HG03045 (cell line): Measurements from ENCODE around the gene TBX4.

Experiments
- ATAC-seq: cut with Tn5 transposase; IDR thresholded peaks from one replicate; pipeline ENCODE4 v1.9.1; 2021; ENCODE audit warnings: mild to moderate bottlenecking, moderate library complexity; ENCODE audit not compliant: unreplicated experiment

Gene TBX4

DNA sequence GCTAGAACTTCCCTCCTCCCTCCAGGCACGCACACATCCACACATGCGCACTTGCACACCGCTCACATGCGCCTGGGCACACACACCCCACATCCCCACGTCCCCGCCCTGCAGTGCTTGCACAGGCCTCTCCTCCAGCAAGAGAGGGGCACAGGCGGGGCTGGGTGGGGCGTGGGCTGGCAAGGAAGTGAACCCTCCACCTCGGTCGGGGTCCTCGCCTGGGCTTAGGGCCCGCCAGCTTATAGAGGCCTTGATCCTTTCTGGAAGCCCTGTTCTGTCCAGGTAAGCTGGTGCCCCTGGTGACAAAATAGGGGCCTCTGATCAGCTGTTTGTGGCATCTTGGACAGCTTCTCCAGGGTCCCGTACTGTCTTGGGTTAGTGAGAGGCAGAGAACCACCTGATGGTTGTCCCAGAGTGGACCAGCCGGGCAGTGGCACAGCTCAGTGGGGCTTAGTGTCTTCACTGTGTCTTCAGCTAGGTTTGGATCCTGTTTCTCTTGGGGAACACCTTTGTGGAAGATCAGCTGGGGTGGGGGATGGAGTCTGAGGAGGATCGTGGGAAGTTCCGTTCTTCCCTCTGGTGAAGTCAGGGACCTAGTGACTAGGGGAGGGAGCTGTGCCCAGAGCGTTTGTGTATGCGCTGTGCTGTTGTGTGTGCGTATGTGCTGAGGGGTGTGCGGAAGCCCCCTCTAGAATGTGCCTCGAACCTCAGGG is 12.1 kb downstream of the TBX4 start:
- ATAC-seq, result no peak

DNA sequence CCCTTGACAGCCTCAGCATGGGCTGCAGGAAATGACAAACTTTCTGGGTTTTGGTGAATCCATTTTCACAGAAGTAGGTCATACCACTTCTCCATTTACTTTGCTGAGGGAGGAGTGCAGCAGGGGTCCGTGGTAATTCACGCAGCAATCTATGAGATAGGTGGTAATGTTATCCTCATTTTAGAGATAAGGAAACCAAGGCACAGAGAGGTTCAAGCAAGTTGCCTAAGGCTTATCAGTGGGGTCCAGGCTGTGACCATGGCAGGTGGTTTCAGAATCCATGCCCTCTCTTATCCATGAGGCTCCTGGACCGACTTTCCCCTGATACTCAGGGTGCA is 12.6 kb downstream of the TBX4 start:
- ATAC-seq, result no peak

DNA sequence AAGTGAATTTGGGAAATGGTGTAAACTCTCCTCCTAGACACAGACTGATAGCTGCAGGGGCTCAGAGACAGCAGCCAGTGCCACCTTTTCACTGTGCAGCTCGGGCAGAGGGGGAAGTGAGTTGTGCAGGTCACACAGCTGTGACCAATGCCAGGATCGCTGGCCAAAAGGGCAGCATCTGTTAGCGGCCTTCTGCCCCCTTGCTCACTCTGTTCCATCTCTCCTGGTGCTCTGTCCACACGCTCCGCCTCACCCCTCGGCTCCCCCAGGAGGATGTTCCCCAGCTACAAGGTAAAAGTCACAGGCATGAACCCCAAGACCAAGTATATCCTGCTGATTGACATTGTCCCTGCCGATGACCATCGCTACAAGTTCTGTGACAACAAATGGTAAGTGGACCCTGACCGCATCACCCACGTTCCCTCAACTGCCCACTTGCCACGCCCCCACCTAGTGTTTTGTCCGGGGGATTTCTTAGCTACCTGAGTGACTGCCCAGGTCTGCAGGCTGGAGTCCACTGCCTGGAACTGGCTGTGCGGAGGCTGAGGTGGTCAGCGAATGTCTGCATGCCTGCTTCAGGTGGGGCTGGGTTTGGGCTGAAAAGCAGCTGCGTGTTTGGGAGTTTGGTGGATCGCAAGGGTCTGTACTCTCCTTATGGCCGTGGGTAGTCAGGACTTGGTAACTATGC is 13.5 kb downstream of the TBX4 start:
- ATAC-seq, result no peak

DNA sequence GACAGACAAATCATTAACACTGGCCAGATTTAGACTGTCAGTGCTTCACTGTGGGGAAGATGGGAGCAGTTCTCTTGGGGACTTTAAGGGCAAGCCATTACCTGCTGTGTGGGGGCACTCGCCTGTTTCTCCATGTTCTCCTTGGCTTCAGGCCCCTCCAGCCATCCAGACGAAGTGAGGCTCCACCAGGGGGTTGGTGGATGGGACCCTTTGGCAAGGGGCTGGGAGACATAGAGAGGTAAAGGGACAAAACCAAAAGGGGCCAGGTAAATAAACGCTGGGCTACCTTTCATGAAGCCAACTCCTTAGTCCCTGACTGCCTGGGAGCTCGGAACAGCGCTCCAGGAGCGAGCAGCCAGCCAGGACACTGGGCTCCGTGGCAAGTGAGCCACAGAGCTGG is 14.0 kb downstream of the TBX4 start:
- ATAC-seq, result no peak

DNA sequence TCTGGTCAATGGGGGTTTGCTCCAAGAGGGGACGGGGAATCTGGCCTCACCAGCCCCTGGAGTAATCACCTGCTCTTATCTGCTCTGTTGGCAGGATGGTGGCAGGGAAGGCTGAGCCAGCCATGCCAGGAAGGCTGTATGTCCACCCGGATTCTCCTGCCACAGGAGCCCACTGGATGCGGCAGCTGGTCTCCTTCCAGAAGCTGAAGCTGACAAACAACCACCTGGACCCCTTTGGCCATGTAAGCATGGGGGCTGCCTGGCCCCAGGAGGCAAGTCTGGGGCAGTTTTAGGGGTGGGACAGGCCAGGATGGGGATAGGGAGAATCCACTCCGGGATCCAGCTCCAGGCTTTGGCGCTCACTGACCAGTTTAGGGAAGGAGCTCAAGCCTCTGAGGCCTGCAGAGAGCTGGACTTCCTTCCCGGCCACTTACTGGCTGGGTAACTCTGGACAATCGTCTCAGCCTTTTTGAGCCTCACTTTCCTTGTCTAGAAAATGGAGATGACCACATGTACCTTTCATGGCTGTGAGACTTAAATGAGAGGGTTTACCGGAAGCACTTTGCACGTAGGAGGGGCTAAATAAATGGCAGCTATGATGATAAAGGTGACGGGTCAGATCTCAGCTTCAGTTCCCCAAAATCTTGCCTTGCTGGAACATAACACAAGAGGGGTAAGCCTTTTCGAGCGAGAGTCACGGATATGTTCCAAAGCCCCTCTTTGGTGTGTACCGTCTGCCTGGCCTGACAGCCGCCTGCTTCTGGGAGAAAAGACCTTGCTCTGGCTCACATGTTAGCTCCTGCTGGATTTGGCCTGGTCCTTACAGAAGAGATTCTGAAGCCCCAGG is 15.4 kb downstream of the TBX4 start:
- no peak for ATAC-seq

DNA sequence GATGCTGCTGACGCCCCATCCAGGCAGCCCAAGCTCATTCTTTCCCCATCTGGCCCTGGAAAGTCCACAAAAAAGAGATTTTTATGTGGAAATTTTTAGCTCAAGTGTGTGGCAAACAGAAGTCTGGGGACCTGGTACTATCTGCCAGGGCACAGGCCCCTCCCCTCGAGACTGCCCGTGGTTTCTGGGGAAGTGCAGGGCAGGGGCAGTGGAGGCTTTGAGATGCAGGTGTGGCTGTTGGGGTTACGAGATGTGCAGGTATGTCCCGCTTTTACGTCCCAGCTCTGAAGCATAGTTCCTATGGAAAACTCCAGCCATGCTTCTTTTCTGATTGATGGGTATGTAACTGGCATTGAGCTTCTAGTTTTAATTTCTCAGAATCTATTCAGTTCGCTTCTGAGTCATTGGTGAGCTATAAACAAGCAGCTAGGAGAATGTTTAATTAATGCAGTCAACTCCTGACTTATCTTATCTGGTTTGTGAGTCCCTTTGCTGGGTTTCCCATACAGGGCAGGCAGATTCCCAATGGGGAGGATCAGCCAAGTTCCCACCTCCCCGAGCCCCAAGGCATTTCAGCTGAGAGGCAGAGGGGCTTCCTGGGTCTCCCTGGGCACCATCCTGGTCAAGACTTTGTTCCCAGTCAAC is 16.2 kb downstream of the TBX4 start:
- no peak for ATAC-seq

DNA sequence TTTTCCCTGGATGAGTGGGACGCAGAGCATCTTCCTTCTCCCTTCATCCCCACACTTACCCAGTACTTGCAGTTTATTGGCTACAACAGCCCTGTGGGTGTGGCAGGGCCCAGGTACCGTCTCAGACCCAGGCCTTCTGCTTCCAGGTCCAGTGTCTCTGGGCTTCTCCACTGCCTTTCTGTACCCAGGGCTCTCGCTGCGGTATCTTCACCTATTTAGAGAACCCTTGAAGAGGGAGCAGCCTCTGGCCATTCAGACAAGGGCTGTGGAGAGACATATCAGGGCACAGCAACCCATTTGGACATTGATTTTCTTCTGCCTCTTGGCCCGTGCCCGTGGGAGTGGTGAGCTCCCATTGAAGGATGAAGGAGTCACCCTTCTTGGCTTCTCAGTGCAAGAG is 17.3 kb downstream of the TBX4 start:
- ATAC-seq, result no peak

DNA sequence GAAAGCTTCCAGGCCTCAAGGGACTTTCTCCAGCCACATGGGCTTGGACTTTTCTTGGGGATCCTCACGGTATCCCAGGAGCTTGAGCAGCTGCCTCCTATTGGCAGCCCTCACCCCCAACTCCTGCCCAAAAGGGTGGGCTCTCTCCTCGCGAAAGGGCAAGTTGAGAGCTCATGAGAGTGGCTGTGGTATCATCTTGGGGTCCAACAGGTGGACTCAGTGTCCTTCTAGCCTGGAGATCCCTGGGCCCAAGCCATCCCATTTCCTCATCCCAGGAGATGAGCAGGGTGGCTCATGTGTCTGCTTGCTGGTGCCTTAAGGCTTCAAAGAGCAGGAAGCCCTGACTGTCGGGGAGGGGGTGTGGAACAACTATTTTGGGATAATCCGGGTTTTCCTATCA is 17.7 kb downstream of the TBX4 start:
- no peak for ATAC-seq

DNA sequence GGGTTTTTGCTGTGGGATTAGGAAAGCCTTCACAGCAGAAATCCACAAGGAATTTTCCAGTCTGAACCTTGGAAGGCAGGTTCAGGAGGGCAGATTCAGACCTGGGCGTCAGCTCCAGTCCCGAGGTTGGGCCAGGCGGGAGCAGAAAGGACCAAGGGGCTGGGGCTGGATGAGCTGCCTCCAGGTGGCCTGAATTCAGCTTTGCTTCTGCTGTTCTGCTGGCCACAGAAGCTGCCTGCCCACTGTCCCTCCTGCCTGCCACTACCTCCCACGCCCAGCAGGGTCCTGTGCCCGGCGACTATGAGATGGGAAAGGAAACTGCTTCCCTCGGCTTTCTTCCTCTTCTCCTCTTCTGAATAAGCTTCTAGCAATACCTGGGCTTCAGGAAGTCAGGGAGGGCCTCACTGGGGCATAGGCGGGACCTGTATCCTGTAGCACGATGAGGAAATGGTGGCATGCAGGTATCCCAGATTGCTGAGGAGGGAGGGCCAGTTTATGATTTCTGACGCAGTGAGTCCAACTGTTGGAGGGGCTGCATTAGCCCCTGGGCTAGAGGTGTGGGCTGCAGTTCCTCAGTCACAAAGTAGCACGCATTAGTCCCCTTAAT is 18.4 kb downstream of the TBX4 start:
- no peak for ATAC-seq

DNA sequence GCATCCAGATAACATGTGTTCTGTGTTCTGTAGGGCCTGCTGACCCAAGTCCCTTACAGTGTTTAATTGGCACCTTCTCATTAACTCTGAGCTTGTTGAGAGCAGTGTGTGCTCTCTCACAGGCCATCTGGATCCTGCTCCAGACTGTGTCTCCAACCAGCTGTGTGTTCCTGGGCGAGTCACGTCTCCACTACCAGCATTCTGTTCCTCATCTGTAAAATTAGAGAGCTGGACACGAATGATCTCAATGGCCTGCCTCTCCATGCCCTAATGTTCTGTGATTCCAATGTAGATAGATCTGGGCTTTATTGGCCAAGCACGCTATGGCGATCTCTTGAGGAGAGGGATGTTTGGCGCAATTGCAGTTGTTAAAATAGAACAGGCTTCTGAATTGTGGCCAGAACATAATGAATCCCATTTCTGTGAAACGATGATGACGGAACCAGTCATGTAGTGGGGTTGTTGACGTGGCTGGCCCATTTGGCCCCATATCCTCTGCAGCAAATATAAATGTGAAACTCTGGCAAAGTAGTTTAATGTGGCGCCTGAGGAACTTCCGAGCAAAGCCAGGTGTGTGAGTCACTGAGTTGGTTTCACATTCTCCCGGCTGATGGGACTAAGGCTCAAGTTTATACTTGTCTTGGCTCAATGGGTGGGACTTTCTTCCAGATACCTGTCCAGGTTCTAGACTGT is 22.2 kb downstream of the TBX4 start:
- ATAC-seq, result no peak

DNA sequence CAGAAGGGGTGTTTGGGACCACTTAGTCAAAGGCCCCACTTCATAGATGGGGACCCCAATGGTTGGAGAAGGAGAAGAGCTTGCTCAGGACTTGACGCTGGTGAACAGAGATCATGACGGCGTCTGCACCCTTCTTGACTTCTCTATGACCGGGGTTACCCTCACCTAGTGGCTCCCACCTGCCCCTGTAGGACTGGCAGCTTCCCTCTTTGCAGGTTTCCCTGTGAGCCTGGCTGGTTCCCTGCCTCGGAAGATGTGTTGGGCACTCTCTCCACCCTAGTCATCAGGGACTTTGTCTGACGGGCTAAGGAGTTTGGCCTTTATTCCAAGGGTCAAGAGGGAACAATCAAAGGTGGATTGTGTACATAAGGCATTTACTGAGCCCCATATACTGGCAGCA is 22.7 kb downstream of the TBX4 start:
- ATAC-seq, result no peak

DNA sequence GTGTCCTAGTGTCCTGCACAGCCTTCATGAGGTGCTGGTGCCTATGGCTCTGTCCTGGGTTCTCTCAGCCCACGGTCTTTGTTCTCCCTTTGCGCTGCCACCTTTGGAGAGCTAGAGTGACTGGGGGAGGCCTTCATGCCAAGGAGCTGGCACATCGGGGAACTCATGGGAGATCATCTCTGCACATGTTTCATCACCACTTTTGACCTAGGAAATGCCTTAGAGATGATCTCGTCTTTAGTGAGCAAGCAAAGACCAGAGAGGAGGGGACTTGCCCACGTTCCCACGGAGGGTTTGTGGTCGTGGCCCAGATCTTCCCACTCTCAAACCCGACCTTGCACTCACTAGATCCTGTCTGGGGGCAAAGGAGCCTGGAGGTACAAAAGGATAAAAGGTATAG is 23.5 kb downstream of the TBX4 start:
- ATAC-seq, result no peak

DNA sequence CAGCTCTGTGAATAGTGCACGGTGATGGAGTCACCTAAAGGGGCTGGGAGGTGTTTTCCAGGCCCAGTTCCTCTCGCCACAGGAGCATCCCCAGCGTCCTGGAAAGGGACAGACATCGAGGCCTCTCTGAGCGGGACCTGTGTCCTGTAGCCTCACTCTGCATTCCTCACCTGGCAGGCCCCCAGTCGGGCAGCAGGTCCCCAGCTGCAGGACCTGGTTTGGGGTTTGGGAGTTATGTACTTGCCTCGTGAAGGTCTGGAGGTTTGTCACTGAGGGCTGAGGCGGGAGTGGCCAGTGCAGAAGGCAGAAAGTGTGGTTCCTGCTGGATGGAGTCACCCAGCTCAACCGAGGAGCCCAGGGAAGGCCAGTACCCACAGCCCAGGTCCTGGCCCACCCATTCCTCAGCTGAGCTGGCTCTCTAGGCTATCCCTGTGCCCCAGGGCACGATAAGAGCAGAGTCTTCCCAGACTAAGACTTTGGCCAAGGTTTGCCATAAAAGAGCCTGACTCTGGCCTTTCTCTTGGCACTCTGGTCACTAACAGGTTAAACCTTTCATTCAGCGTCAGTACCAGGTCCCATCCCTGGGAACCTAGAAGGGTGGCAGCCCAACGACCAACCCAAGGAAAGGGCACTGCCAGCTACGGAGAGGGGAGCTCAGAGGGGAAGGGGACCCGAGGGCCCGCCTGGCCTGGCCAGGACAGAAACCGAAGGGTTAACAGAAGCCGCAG is 24.4 kb downstream of the TBX4 start:
- no peak for ATAC-seq

DNA sequence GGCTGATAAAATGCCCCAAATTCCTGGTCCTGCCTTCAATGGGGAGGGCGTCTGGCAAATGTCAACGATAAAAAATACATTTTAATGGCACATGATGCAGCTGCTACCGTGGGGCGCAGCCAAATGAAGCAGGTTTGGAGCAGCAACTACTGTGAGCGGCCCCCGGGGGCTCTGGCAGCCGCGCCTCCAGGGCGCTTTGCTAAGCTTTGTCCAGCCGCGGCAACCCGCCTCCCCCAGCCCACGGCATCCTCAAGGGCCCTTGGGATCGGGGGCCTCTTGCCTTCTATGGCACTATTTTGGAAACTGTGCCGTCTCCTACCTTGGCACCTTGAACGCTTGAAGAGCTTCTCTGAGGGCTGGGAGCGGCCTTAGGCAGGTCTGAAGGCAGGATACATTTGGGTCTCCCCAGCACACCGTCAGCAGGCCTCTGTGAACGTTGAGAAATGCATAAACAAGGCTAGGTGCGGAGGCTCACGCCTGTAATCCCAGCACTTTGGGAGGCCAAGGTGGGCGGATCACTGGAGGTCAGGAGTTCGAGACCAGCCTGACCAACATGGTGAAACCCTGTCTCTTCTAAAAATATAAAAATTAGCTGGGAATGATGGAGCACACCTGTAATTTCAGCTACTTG is 25.1 kb downstream of the TBX4 start:
- no peak for ATAC-seq

DNA sequence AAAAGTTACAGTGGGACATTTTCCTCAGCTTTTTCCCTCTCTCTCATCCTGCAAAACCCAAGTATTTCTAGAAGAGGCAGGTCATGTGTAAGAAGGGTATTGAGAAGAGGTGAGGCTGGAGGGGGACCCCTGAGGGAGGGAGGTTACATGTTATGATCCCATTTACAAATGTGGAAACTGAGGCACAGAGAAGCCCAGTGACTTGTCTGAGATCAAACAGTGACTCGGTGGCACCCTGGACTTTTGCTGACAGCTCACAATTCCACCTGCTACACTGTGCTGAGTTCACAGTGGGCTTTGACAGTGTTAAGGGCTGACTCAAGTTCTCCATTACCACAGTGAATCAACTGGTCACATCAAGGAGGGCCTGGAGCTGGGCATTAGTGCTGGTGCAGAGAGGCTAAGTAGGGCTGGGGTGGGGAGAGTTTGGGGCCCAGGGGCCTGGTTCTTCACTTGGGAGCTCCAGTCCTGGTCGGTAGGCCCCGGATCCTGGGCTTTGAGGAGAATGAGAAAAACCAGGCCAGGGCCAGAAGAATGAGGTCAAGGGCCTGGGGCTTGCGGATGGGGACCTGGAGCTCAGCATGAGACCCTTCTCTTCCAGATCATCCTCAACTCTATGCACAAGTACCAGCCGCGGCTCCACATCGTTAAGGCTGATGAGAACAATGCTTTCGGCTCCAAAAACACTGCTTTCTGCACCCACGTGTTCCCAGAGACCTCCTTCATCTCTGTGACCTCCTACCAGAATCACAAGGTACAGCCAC is 26.0 kb downstream of the TBX4 start:
- ATAC-seq, result no peak

DNA sequence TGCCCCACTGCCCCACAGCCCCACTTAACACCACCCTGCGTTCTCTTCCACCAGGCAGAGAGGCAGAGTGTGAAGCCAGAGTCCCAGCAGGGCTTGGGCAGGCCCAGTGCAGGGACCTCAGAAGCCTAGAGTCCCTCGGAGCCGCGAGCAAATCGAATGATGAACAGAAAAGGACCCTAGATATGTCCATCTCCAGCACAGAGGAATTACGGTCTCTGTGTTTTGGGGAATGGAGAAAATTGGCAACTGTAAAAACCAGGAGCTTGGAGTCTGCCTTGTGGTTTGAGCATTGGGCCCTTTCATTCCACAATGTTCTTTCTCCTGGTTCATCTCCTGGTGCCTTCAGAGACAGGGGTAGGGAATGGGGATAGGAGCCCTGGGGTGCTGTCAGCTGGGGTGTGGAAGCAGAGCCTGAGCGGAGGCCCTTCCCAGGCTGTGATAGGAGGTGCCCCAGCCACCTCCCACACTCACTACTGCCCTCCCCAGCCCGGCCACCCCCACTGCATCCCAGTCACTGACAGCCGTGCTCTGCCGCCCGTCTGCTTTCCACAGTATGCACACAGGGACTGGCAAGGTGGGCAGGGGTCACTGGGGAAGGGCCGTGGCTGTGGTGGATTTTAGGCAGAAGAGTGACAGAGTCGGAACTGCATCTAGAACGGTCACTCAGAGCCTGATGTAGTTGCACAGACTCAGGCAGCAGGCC is 26.7 kb downstream of the TBX4 start:
- no peak for ATAC-seq

DNA sequence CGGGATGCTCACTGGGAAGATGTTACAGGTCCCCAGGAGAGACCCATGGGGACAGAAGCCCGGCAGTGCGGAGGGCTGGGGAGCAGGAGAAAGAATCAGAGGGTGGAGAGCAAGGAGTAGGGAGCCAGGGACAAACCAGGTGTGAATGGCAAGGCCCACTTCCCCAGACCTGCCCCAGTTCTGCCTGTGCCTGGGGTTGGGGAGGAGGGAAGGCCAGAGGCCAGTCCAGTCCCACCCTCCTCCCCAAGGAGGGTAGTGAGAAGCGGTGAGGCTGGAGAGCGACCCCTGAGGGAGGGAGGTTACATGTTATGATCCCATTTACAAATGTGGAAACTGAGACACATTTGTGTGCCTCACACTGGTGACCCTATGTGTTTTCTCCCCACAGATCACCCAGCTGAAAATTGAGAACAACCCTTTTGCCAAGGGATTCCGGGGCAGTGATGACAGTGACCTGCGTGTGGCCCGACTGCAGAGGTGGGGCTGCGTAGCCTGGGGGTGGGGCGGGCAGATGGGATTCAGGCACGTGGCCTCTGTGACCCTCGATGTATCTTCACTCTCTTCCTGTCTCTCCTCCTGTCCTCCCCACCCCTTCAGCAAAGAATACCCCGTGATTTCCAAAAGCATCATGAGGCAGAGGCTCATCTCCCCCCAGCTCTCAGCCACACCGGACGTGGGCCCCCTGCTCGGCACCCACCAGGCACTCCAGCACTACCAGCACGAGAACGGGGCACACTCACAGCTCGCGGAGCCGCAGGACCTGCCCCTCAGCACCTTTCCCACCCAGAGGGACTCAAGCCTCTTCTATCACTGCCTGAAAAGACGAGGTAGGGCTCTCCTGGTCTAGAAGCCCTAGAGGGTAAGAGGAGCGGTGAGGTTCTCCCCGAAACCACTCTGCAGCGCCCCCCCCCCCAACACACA is 27.5 kb downstream of the TBX4 start:
- ATAC-seq, result no peak
